AG04450 (cell line): ENCODE data around the gene HS3ST6. TPM values are rescaled to one million over a fixed set of nuclear protein-coding genes. Genes with fewer than 3 reads are reported as not detected.
A peak's percentile ranks its signal among the peaks of the same experiment; 100 is the strongest.
"Not testable (repeated sequence)": the region's sequence is repeated elsewhere in the genome, so short reads cannot be mapped to it uniquely, and the experiment has no call there.

Experiments used
- CTCF ChIA-PET: fragments of 300-600, 350-600 bp; formaldehyde crosslinking; extraction: SDS; loops from one replicate; lab custom pipeline; 2022; ENCODE audit warnings: antibody characterized with exemption, inconsistent platforms; lab: Charles Lee
- POLR2A ChIA-PET: fragments of 350-600 bp; formaldehyde crosslinking; extraction: SDS; loops from one replicate; lab custom pipeline; 2021; ENCODE audit warnings: antibody characterized with exemption, inconsistent platforms; lab: Yijun Ruan, JAX
- DNase-seq: peaks from one replicate; pipeline ENCODE4 v3.0.0-alpha.2; 2011; ENCODE audit warnings: low read depth, low spot score
- H3K27ac ChIP-seq: one replicate; pipeline ENCODE4 v1.5.1; 2012; ENCODE audit warnings: low read depth, low read length, control low read depth
- H3K27me3 ChIP-seq: one replicate; pipeline ENCODE4 v1.6.0; 2012; ENCODE audit warnings: low read length; ENCODE audit not compliant: control insufficient read depth, insufficient read depth
- H3K4me3 ChIP-seq: 2 replicates; pipeline ENCODE4 v1.5.1; 2011; ENCODE audit warnings: mild to moderate bottlenecking, low read depth, low read length, control low read depth
- H3K9me3 ChIP-seq: 2 replicates; pipeline ENCODE4 v1.5.1; 2012; ENCODE audit warnings: low read length; ENCODE audit not compliant: control insufficient read depth, insufficient read depth
- polyA plus RNA-seq: library from polyadenylated mRNA; depleted of rRNA; stranded (reverse); fragments of >200 nt; gene quantifications from 2 replicates; pipeline ENCODE4 v1.2.3, GENCODE V29; 2011
- TF ChIP-seq, protein P1 (sequence below): IDR thresholded peaks from 2 replicates; pipeline ENCODE4 v1.5.1; 2011; ENCODE audit warnings: low read depth, low read length, control low read depth, inconsistent platforms

Gene HS3ST6
- polyA plus RNA-seq, 1 experiment: not detected

DNA sequence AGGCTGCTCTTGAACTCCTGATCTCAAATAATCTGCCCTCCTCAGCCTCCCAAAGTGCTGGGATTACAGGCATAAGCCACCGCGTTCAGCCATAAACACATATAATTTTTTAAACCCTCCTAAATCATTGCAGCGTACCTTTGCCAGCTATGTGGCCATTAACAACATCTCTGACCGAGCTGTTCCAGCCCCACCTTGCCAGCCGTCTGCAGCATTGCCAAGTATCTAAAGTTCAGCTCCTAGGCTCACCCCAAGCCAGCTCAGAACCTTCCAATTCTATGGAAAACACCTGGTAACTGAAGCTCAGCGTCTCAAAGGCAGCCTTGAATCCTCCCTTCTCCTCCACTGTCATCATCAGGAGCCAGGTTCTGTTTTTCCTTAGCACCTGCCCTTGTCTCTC lies 41.1 kb downstream of the HS3ST6 start:
- H3K9me3 ChIP-seq: peaks cover 1% of the 10 kb centered on the region; the same call in 1 of the 2 replicates
- TF ChIP-seq, protein P1, sequence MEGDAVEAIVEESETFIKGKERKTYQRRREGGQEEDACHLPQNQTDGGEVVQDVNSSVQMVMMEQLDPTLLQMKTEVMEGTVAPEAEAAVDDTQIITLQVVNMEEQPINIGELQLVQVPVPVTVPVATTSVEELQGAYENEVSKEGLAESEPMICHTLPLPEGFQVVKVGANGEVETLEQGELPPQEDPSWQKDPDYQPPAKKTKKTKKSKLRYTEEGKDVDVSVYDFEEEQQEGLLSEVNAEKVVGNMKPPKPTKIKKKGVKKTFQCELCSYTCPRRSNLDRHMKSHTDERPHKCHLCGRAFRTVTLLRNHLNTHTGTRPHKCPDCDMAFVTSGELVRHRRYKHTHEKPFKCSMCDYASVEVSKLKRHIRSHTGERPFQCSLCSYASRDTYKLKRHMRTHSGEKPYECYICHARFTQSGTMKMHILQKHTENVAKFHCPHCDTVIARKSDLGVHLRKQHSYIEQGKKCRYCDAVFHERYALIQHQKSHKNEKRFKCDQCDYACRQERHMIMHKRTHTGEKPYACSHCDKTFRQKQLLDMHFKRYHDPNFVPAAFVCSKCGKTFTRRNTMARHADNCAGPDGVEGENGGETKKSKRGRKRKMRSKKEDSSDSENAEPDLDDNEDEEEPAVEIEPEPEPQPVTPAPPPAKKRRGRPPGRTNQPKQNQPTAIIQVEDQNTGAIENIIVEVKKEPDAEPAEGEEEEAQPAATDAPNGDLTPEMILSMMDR: no peak
- ChIA-PET CTCF (interaction anchor here (0.6 kb wide), 1 partner anchor 53 kb away, joined by 3 read pairs; no protein-coding TSS in a partner anchor), POLR2A (no interaction called here)
- no peak overlapping the region for H3K4me3 ChIP-seq
- no peak for DNase-seq
- peaks cover 32% of the 10 kb centered on the region for H3K27me3 ChIP-seq
- H3K27ac ChIP-seq: no peak overlapping the region

DNA sequence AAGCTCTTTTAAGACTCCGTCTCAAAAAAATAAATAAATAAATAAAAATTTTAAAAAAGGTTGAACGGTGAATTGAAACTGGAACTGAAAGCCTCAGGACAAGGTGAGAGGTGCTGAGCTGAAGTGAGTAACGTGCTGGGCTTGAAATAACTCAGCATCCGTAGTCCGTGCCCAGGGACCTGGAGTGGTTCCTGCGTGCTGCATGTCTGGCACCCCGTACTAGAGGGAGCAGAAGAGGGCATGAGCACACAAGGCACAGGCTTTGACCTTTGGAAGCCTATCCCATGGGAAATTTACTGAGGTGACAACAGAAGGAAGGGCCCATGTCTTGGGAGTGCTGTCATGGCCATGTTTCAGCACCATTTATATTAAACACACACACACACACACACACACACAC lies 41.7 kb downstream of the HS3ST6 start:
- CTCF ChIA-PET: interaction anchor here (0.6 kb wide), 1 partner anchor 54 kb away, joined by 3 read pairs; no protein-coding TSS in a partner anchor
- Histone ChIP-seq H3K9me3 (peaks cover 3% of the 10 kb centered on the region; the same call in 1 of the 2 replicates), H3K27me3 (peaks cover 31% of the 10 kb centered on the region), H3K4me3 (no peak overlapping the region), H3K27ac (no peak overlapping the region)
- TF ChIP-seq, protein P1: no peak
- DNase-seq: no peak
- POLR2A ChIA-PET: no interaction called here

DNA sequence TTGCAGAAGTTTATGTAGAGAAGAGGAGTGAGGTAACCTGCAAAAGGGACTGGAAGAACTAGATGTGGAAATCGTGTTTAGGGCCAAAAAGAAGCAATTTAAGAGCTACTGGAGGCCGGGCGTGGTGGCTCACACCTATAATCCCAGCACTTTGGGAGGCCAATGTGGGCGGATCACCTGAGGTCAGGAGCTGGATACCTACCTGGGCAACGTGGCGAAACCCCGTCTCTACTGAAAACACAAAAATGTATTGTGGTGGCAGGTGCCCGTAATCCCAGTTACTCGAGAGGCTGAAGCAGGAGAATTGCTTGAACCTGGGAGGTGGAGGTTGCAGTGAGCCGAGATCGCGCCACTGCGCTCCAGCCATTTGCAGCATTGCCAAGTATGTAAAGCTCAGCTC lies 42.1 kb downstream of the HS3ST6 start:
- peaks cover 31% of the 10 kb centered on the region for H3K27me3 ChIP-seq
- CTCF ChIA-PET, H3K27ac ChIP-seq, POLR2A ChIA-PET, H3K9me3 ChIP-seq, DNase-seq, H3K4me3 ChIP-seq: not testable (repeated sequence)

DNA sequence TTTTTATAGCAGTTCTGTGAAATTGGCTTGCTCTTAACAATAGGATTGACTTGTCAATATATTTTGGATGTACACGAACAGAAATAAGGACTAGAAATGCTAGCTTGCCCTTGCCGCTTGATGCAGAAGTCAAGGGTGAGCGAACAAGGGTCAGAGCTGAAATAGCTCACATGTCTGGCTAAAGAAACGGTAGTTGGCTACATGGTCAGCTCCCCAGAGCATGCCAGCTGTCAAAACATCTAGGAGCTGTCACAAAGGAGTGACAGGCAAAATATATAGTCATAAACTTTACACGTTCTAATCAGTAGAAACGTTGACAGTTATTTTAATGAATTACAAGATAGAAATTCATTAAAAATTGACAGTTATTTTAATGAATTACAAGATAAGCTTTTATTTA lies 43.4 kb downstream of the HS3ST6 start:
- no peak overlapping the region for H3K27ac ChIP-seq
- peaks cover 31% of the 10 kb centered on the region for H3K27me3 ChIP-seq
- H3K4me3 ChIP-seq: no peak overlapping the region
- DNase-seq: no peak
- TF ChIP-seq, protein P1: no peak
- ChIA-PET POLR2A (no interaction called here), CTCF (interaction anchor here (1.3 to 1.4 kb wide), 2 partner anchors 54 to 129 kb away, joined by 3 to 6 read pairs; no protein-coding TSS in a partner anchor)
- peaks cover 3% of the 10 kb centered on the region; the same call in 1 of the 2 replicates for H3K9me3 ChIP-seq

DNA sequence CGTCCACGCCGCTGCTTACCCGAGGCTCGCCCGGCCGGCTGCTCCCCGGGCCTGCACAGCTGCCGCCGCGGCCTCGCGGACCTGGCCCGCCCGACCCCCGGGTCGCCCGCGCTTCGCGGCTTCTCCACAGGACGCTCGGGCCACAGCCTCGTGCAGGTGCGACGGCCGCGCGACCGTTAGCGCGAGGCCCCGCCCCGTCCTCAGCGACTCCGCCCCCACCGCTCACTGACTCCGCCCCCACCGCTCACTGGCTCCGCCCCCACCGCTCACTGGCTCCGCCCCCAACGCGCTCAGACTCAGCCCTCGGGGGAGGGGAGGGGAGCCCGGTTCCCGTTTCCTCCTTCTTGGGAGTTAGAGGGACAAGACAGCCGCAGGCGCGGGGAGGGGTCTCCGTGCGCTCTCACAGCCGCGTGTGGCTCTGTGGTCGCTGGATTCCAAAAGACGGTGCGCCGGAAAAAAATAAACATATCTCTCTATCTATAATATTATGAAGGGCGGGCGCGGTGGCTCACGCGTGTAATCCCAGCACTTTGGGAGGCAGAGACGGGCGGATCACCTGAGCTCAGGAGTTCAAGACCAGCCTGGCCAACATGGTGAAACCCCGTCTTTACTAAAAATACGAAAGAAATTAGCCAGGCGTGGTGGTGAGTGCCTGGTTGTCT lies 46.1 kb downstream of the HS3ST6 start, which contains the start of gene MEIOB:
TSS of gene MEIOB (minus strand) at position 191 of the 662 bp plus-strand sequence. CDS start 3,989 bp downstream, outside the sequence.
- 0 out of 2 replicates have a peak within 1 kb of the TSS, but pooled peaks have one; percentile 7 for H3K4me3 ChIP-seq
- no peak for DNase-seq
- TF ChIP-seq, protein P1: no peak
- ChIA-PET CTCF (interaction anchor here (2.0 kb wide), 1 partner anchor 57 kb away, joined by 6 read pairs; no protein-coding TSS in a partner anchor), POLR2A (no interaction called here)
- peaks cover 20% of the 10 kb centered on the region for H3K27me3 ChIP-seq
- H3K9me3 ChIP-seq: peaks cover 3% of the 10 kb centered on the region; the same call in 1 of the 2 replicates
- no peak within 1 kb of the TSS for H3K27ac ChIP-seq
